Lower leg skin (tissue), 4 donors: ENCODE data around the gene CCNQ. TPM values are rescaled to one million over a fixed set of nuclear protein-coding genes. Genes with fewer than 3 reads are reported as not detected.

Experiments used
- DNase-seq, 2 donors: peaks; one replicate each; pipeline ENCODE4 v3.0.0-alpha.2; 2019; ENCODE audit warnings: low spot score in 2 of 2
- H3K4me3 ChIP-seq: fragments of 200-600 bp; sonication (generic); 2 replicates; pipeline ENCODE4 v1.5.1; 2017; ENCODE audit warnings: mild to moderate bottlenecking, low read depth; ENCODE audit not compliant: poor library complexity, severe bottlenecking
- CTCF ChIP-seq, 3 donors: fragments of 450-650 bp; IDR thresholded peaks; one replicate each; pipeline ENCODE4 v1.5.1; 2016; ENCODE audit warnings: antibody characterized with exemption in 3 of 3, mild to moderate bottlenecking in 3 of 3, moderate library complexity in 2 of 3
- POLR2A ChIP-seq, 2 donors: fragments of 450-650 bp; IDR thresholded peaks; one replicate each; pipeline ENCODE4 v1.6.1; 2016 to 2017; ENCODE audit warnings: antibody characterized with exemption in 2 of 2, mild to moderate bottlenecking in 1 of 2, moderate library complexity in 1 of 2
- WGBS, 2 donors: methylation state at CpG; one replicate each; pipeline ENCODE4 v1.1.5; 2018; 5-methylcytosine and 5-hydroxymethylcytosine counted together
- intact Hi-C: fragments of 100-400 bp; cut with DNase I; formaldehyde crosslinking; loops from one replicate; pipeline ENCODE4 v1.15.0; 2023; ENCODE audit warnings: low total_unique reads
- total RNA-seq, 4 donors: library from RNA; depleted of rRNA; stranded (reverse); fragments of >200 nt; gene quantifications; one replicate each; pipeline ENCODE4 v1.1.0, GENCODE V29; 2016

Gene CCNQ
- total RNA-seq, 4 donors from 2014 or later, result 20.7 to 35.7 (median 28.5) TPM

GRCh38 chrX:153588782-153589446 is 10.0 kb downstream of the CCNQ start:
- DNase-seq, result no peak
- WGBS, 2 donors, result 90 to 95% methylated on average over 16 to 18 of the region's 29 CpGs
- no peak overlapping the region for H3K4me3 ChIP-seq
- TF ChIP-seq POLR2A (IDR thresholded peaks at IDR 0.05), result no peak
- TF ChIP-seq CTCF (IDR thresholded peaks at IDR 0.05), result no peak
- intact Hi-C loops, result no loop called here

- H3K4me3 ChIP-seq, result no peak overlapping the region
- TF ChIP-seq CTCF (IDR thresholded peaks at IDR 0.05) (no peak), POLR2A (IDR thresholded peaks at IDR 0.05) (no peak)
- intact Hi-C loops, result no loop called here
- no peak for DNase-seq
- WGBS, 2 donors, result 90 to 92% methylated on average over 12 to 18 of the region's 18 CpGs
Measured at GRCh38 chrX:153588021-153588781, 10.7 kb downstream of the CCNQ start.

- intact Hi-C loops, result no loop called here
- H3K4me3 ChIP-seq, result no peak overlapping the region
Measured at GRCh38 chrX:153587342-153587741, 11.6 kb downstream of the CCNQ start.

GRCh38 chrX:153585827-153586226 is 13.1 kb downstream of the CCNQ start:
- no peak for TF ChIP-seq CTCF (IDR thresholded peaks at IDR 0.05)
- no peak for TF ChIP-seq POLR2A (IDR thresholded peaks at IDR 0.05)
- WGBS, 2 donors, result 80 to 86% methylated on average over 4 of the region's 4 CpGs

More at GRCh38 chrX:153587342-153587741, 11.6 kb downstream of the CCNQ start:
- TF ChIP-seq CTCF (IDR thresholded peaks at IDR 0.05) (no peak), POLR2A (IDR thresholded peaks at IDR 0.05) (no peak)
- DNase-seq, result no peak
- 90 to 97% methylated on average over 10 of the region's 10 CpGs for WGBS, 2 donors

GRCh38 chrX:153583433-153583832 is 15.5 kb downstream of the CCNQ start:
- TF ChIP-seq POLR2A (IDR thresholded peaks at IDR 0.05), result no peak
- TF ChIP-seq CTCF (IDR thresholded peaks at IDR 0.05), result no peak
- 33 to 52% methylated on average over 1 to 2 of the region's 2 CpGs for WGBS, 2 donors
- no peak overlapping the region for H3K4me3 ChIP-seq
- DNase-seq, result no peak
- intact Hi-C loops, result no loop called here

More at GRCh38 chrX:153585827-153586226, 13.1 kb downstream of the CCNQ start:
- intact Hi-C loops, result no loop called here
- DNase-seq, result no peak
- H3K4me3 ChIP-seq, result no peak overlapping the region
